Liver (tissue), 8 donors: ENCODE measurements around the gene LOC128125822.

Experiments used
- DNase-seq: peaks from one replicate; pipeline ENCODE4 v3.0.0-alpha.2; 2017; ENCODE audit warnings: low spot score
- H3K27ac ChIP-seq, 2 donors: one replicate each; pipeline ENCODE4 v1.7.0; 2013; ENCODE audit warnings: inconsistent platforms in 2 of 2, low read length in 2 of 2, control low read depth in 1 of 2, low read depth in 1 of 2, mild to moderate bottlenecking in 1 of 2
- H3K27me3 ChIP-seq, 4 donors: one replicate each; pipeline versions ENCODE4 v1.6.1 to v1.7.0; 2013; ENCODE audit warnings: low read length in 3 of 4, inconsistent platforms in 1 of 4, mild to moderate bottlenecking in 1 of 4, moderate library complexity in 1 of 4; ENCODE audit not compliant: control insufficient read depth in 4 of 4, insufficient read depth in 4 of 4
- H3K36me3 ChIP-seq, 4 donors: one replicate each; pipeline versions ENCODE4 v1.6.1 to v1.7.0; 2013; ENCODE audit warnings: low read length in 3 of 4, mild to moderate bottlenecking in 3 of 4, low read depth in 1 of 4, moderate library complexity in 1 of 4; ENCODE audit not compliant: control insufficient read depth in 4 of 4, insufficient read depth in 3 of 4
- H3K4me1 ChIP-seq, 4 donors: one replicate each; pipeline versions ENCODE4 v1.6.1 to v1.7.0; 2013; ENCODE audit warnings: low read length in 3 of 4, mild to moderate bottlenecking in 3 of 4, moderate library complexity in 1 of 4; ENCODE audit not compliant: control insufficient read depth in 4 of 4, insufficient read depth in 4 of 4
- H3K4me3 ChIP-seq, 3 donors: one replicate each; pipeline versions ENCODE4 v1.6.1 to v1.7.0; 2013; ENCODE audit warnings: low read length in 3 of 3, control low read depth in 1 of 3, low read depth in 1 of 3, mild to moderate bottlenecking in 1 of 3
- H3K9ac ChIP-seq, 2 donors: one replicate each; pipeline ENCODE4 v1.7.0; 2013; ENCODE audit warnings: low read length in 2 of 2, mild to moderate bottlenecking in 2 of 2, moderate library complexity in 2 of 2, control low read depth in 1 of 2, low read depth in 1 of 2
- H3K9me3 ChIP-seq, 4 donors: one replicate each; pipeline versions ENCODE4 v1.6.1 to v1.7.0; 2013; ENCODE audit warnings: low read length in 3 of 4; ENCODE audit not compliant: control insufficient read depth in 4 of 4
- EGR1 ChIP-seq, 2 donors: IDR thresholded peaks; 2 replicates each; pipeline ENCODE4 v1.6.1; 2016 to 2018; ENCODE audit warnings: antibody characterized with exemption in 2 of 2, low read depth in 2 of 2
- FOXA1 ChIP-seq: IDR thresholded peaks from 2 replicates; pipeline ENCODE4 v1.6.1; 2016; ENCODE audit warnings: antibody characterized with exemption
- FOXA2 ChIP-seq: IDR thresholded peaks from 2 replicates; pipeline ENCODE4 v1.6.1; 2016; ENCODE audit warnings: antibody characterized with exemption
- GABPA ChIP-seq, 2 donors: IDR thresholded peaks in 1 of 2; conservative IDR thresholded peaks in 1 of 2; 2 replicates each; pipeline ENCODE4 v1.6.1; 2016; ENCODE audit warnings: antibody characterized with exemption in 2 of 2, mild to moderate bottlenecking in 1 of 2, moderate library complexity in 1 of 2
- HNF4A ChIP-seq, 2 donors: conservative IDR thresholded peaks; 2 replicates each; pipeline ENCODE4 v1.6.1; 2016; ENCODE audit warnings: antibody characterized with exemption in 2 of 2, mild to moderate bottlenecking in 2 of 2
- HNF4G ChIP-seq: IDR thresholded peaks from 2 replicates; pipeline ENCODE4 v1.6.1; 2016; ENCODE audit warnings: antibody characterized with exemption
- JUND ChIP-seq, 2 donors: IDR thresholded peaks; 2 replicates each; pipeline ENCODE4 v1.6.1; 2016; ENCODE audit warnings: antibody characterized with exemption in 2 of 2
- NR2F2 ChIP-seq: IDR thresholded peaks from 2 replicates; pipeline ENCODE4 v1.6.1; 2016; ENCODE audit warnings: antibody characterized with exemption
- RAD21 ChIP-seq, 2 donors: IDR thresholded peaks; 2 replicates each; pipeline ENCODE4 v1.6.1; 2016; ENCODE audit warnings: antibody characterized with exemption in 2 of 2, mild to moderate bottlenecking in 2 of 2
- RXRA ChIP-seq, 2 donors: IDR thresholded peaks; 2 replicates each; pipeline ENCODE4 v1.6.1; 2017 to 2018; ENCODE audit warnings: antibody characterized with exemption in 2 of 2, mild to moderate bottlenecking in 1 of 2
- SP1 ChIP-seq: IDR thresholded peaks from 2 replicates; pipeline ENCODE4 v1.6.1; 2018; ENCODE audit warnings: antibody characterized with exemption, mild to moderate bottlenecking
- TAF1 ChIP-seq: conservative IDR thresholded peaks from 2 replicates; pipeline ENCODE4 v1.6.1; 2016; ENCODE audit warnings: antibody characterized with exemption, mild to moderate bottlenecking
- YY1 ChIP-seq: IDR thresholded peaks from 2 replicates; pipeline ENCODE4 v1.6.1; 2016; ENCODE audit warnings: antibody characterized with exemption, mild to moderate bottlenecking
- WGBS: extraction: QIAGEN DNeasy Blood & Tissue Kit; methylation state at CpG from one replicate; pipeline ENCODE4 v1.1.7; 2013; 5-methylcytosine and 5-hydroxymethylcytosine counted together
- TF ChIP-seq, protein P1 (sequence below): IDR thresholded peaks from 2 replicates; pipeline ENCODE4 v1.6.1; 2016; ENCODE audit warnings: antibody characterized with exemption, mild to moderate bottlenecking
- TF ChIP-seq, protein P2 (sequence below): IDR thresholded peaks from 2 replicates; pipeline ENCODE4 v1.6.1; 2016; ENCODE audit warnings: antibody characterized with exemption
- TF ChIP-seq, protein P3 (sequence below): IDR thresholded peaks from 2 replicates; pipeline ENCODE4 v1.6.1; 2016; ENCODE audit warnings: antibody characterized with exemption
- TF ChIP-seq, protein P4 (sequence below): IDR thresholded peaks from 2 replicates; pipeline ENCODE4 v1.6.1; 2016; ENCODE audit warnings: antibody characterized with exemption
- TF ChIP-seq, protein P5 (sequence below): fragments of 150-350 bp; IDR thresholded peaks from 2 replicates; pipeline ENCODE4 v1.5.1; 2017; ENCODE audit warnings: improper control_type of control experiment, low read depth, low read length; ENCODE audit not compliant: missing input control
- donor health status: healthy.
- donor health status: healthy.
- donor health status: healthy.
- donor health status: healthy.
- donor health status: healthy.

Gene LOC128125822

DNA sequence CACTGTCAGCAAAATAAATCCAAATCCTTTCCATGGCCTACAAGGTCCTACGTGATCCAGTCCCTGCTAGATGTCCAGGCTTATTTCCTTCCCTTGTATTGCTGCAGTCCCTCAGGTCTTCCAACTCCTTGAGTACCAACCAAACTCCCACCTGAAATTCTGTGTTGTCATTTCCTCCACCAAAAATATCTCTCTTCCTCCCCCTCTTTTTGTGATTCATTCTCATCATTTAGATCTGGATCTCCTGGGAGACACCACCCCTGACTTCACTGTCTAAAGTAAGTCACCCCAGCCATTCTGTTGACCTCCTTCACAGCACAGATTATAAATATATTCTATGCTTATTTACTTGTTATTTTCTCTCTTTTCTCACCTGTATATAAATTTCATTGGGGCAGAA, 9.0 kb upstream of the LOC128125822 start:
- Histone ChIP-seq H3K36me3 (peaks cover 0 to 1% (median 0%) of the 10 kb centered on the region in 4 donors), H3K9ac (peak overlapping the region; percentile 4 to 80), H3K9me3 (no peaks in the 10 kb centered on the region), H3K4me3 (peak overlapping the region in 1 of 3 donors; percentile 79), H3K4me1 (peaks cover 4 to 27% (median 14%) of the 10 kb centered on the region in 4 donors), H3K27me3 (no peaks in the 10 kb centered on the region), H3K27ac (peak overlapping the region; percentile 90 to 96)
- WGBS = 75% methylated on average over 1 of the region's 1 CpG
- no peak for TF ChIP-seq JUND (IDR thresholded peaks at IDR 0.05)
- TF ChIP-seq, protein P1, sequence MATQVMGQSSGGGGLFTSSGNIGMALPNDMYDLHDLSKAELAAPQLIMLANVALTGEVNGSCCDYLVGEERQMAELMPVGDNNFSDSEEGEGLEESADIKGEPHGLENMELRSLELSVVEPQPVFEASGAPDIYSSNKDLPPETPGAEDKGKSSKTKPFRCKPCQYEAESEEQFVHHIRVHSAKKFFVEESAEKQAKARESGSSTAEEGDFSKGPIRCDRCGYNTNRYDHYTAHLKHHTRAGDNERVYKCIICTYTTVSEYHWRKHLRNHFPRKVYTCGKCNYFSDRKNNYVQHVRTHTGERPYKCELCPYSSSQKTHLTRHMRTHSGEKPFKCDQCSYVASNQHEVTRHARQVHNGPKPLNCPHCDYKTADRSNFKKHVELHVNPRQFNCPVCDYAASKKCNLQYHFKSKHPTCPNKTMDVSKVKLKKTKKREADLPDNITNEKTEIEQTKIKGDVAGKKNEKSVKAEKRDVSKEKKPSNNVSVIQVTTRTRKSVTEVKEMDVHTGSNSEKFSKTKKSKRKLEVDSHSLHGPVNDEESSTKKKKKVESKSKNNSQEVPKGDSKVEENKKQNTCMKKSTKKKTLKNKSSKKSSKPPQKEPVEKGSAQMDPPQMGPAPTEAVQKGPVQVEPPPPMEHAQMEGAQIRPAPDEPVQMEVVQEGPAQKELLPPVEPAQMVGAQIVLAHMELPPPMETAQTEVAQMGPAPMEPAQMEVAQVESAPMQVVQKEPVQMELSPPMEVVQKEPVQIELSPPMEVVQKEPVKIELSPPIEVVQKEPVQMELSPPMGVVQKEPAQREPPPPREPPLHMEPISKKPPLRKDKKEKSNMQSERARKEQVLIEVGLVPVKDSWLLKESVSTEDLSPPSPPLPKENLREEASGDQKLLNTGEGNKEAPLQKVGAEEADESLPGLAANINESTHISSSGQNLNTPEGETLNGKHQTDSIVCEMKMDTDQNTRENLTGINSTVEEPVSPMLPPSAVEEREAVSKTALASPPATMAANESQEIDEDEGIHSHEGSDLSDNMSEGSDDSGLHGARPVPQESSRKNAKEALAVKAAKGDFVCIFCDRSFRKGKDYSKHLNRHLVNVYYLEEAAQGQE = no peak
- TF ChIP-seq FOXA2 = no peak
- TF ChIP-seq TAF1 = no peak
- TF ChIP-seq FOXA1 = no peak
- TF ChIP-seq NR2F2 = no peak
- TF ChIP-seq, protein P2, sequence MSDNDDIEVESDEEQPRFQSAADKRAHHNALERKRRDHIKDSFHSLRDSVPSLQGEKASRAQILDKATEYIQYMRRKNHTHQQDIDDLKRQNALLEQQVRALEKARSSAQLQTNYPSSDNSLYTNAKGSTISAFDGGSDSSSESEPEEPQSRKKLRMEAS = no peak
- no peak for TF ChIP-seq SP1
- TF ChIP-seq, protein P3, sequence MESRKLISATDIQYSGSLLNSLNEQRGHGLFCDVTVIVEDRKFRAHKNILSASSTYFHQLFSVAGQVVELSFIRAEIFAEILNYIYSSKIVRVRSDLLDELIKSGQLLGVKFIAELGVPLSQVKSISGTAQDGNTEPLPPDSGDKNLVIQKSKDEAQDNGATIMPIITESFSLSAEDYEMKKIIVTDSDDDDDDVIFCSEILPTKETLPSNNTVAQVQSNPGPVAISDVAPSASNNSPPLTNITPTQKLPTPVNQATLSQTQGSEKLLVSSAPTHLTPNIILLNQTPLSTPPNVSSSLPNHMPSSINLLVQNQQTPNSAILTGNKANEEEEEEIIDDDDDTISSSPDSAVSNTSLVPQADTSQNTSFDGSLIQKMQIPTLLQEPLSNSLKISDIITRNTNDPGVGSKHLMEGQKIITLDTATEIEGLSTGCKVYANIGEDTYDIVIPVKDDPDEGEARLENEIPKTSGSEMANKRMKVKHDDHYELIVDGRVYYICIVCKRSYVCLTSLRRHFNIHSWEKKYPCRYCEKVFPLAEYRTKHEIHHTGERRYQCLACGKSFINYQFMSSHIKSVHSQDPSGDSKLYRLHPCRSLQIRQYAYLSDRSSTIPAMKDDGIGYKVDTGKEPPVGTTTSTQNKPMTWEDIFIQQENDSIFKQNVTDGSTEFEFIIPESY = no peak
- TF ChIP-seq, protein P4, sequence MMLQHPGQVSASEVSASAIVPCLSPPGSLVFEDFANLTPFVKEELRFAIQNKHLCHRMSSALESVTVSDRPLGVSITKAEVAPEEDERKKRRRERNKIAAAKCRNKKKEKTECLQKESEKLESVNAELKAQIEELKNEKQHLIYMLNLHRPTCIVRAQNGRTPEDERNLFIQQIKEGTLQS = no peak
- no peak for TF ChIP-seq HNF4G
- TF ChIP-seq, protein P5, sequence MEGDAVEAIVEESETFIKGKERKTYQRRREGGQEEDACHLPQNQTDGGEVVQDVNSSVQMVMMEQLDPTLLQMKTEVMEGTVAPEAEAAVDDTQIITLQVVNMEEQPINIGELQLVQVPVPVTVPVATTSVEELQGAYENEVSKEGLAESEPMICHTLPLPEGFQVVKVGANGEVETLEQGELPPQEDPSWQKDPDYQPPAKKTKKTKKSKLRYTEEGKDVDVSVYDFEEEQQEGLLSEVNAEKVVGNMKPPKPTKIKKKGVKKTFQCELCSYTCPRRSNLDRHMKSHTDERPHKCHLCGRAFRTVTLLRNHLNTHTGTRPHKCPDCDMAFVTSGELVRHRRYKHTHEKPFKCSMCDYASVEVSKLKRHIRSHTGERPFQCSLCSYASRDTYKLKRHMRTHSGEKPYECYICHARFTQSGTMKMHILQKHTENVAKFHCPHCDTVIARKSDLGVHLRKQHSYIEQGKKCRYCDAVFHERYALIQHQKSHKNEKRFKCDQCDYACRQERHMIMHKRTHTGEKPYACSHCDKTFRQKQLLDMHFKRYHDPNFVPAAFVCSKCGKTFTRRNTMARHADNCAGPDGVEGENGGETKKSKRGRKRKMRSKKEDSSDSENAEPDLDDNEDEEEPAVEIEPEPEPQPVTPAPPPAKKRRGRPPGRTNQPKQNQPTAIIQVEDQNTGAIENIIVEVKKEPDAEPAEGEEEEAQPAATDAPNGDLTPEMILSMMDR = no peak
- no peak for TF ChIP-seq RXRA (IDR thresholded peaks at IDR 0.05)
- TF ChIP-seq EGR1 (IDR thresholded peaks at IDR 0.05; ENCODE audit: low read depth in 2 of 2) = no peak
- TF ChIP-seq HNF4A (conservative IDR thresholded peaks at IDR 0.05) = no peak
- no peak for TF ChIP-seq YY1
- TF ChIP-seq RAD21 (IDR thresholded peaks at IDR 0.05) = no peak
- TF ChIP-seq GABPA (IDR thresholded peaks at IDR 0.05 in 1 of 2, conservative IDR thresholded peaks at IDR 0.05 in 1 of 2) = no peak
- no peak for DNase-seq
